PC-3 (cell line): ENCODE measurements around the gene TMEM214.

Source experiments
- EZH2 ChIP-seq: fragments of 300-600 bp; sonication (generic); IDR thresholded peaks from one replicate; pipeline ENCODE4 v1.6.1; 2017; ENCODE audit warnings: antibody characterized with exemption, mild to moderate bottlenecking, low read length; ENCODE audit not compliant: unreplicated experiment
- EZH2phosphoT487 ChIP-seq: fragments of 300-600 bp; sonication (generic); IDR thresholded peaks from 2 replicates; pipeline ENCODE4 v1.6.1; 2018; ENCODE audit warnings: mild to moderate bottlenecking, antibody characterized with exemption, low read length, borderline replicate concordance
- TF ChIP-seq, protein P1 (sequence below): fragments of 300-600 bp; sonication (generic); conservative IDR thresholded peaks from 2 replicates; pipeline ENCODE4 v1.5.1; 2017; ENCODE audit warnings: antibody characterized with exemption, low read depth, mild to moderate bottlenecking, low read length

- TF ChIP-seq EZH2phosphoT487 (no peak), EZH2 (no peak)
- TF ChIP-seq, protein P1, sequence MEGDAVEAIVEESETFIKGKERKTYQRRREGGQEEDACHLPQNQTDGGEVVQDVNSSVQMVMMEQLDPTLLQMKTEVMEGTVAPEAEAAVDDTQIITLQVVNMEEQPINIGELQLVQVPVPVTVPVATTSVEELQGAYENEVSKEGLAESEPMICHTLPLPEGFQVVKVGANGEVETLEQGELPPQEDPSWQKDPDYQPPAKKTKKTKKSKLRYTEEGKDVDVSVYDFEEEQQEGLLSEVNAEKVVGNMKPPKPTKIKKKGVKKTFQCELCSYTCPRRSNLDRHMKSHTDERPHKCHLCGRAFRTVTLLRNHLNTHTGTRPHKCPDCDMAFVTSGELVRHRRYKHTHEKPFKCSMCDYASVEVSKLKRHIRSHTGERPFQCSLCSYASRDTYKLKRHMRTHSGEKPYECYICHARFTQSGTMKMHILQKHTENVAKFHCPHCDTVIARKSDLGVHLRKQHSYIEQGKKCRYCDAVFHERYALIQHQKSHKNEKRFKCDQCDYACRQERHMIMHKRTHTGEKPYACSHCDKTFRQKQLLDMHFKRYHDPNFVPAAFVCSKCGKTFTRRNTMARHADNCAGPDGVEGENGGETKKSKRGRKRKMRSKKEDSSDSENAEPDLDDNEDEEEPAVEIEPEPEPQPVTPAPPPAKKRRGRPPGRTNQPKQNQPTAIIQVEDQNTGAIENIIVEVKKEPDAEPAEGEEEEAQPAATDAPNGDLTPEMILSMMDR, result no peak
Measured at GRCh38 chr2:27077231-27077630, 44.5 kb downstream of the TMEM214 start.
